Endometrial microvascular endothelial cells (primary cell): ENCODE measurements around the gene DLG3. TPM values are rescaled to one million over a fixed set of nuclear protein-coding genes. Genes with fewer than 3 reads are reported as not detected.
"Not testable (repeated sequence)": the region's sequence is repeated elsewhere in the genome, so short reads cannot be mapped to it uniquely, and the experiment has no call there.

Source experiments
- in situ Hi-C: cut with HindIII; loops from 2 replicates; pipeline ENCODE4 v1.10.0; 2017; ENCODE audit warnings: low sequenced_read_pairs, low pct_unique_long_range_greater_than_20kb; ENCODE audit errors: inconsistent ontology term
- total RNA-seq: library from RNA; depleted of rRNA; stranded (reverse); fragments of >200 nt; gene quantifications from one replicate; pipeline ENCODE4 v1.2.3, GENCODE V29; 2015; ENCODE audit errors: inconsistent ontology term

The DLG3 gene
- total RNA-seq, 1 donor from 2014 or later: 1.5 TPM

- in situ Hi-C loops: no loop called here
These were observed 53.5 kb downstream of the DLG3 start for GRCh38 chrX:70498129-70498528.

DNA sequence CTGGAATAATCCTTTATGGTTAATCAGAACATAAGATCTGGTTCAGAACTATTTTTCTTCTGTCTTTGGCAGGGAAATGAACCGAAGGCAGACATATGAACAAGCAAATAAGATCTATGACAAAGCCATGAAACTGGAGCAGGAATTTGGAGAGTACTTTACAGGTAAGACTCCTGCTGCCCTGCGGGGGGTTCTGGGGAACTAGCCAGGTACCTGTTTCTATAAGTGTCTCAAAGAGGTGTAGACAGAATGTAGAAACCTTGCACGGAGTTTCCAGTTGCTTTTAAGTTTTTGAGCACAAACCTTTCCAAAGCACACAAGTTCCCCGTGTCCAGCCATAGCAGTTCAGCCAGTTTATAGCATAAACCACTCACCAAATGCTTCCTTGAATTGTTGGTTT is 56.2 kb downstream of the DLG3 start:
- in situ Hi-C loops: no loop called here

- in situ Hi-C loops: no loop called here
These were observed 60.3 kb downstream of the DLG3 start for GRCh38 chrX:70504772-70505450.

GRCh38 chrX:70505451-70505841 is 60.8 kb downstream of the DLG3 start:
- in situ Hi-C loops: no loop called here

DNA sequence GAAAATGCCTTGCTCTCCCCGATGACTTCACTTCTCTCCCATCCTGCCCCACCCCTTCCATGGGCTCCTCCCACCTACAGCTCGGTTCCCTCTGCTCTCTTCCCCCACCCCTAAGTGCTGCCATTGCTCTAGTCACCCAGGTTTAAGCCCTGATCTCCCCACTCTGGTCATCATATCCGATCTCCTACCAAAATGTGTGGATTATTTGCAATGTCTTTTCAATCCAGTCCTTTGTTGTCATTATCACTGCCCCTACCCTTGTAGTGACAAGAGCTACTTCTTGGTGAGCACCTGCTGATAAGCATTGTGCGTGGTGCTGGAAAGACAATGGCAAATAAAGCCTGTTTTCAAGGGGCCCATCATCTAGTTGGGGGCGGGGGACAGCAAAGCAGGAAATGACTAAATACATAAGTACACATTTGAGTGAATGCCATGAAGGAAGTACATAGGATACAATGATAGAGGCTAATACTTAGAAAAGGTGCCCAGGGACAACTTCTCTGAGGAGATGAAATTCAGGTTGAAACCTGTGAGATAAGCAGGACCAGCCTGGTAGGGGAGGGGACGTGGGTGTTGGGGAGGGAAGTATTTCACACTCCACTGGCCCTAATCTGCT is 63.8 kb downstream of the DLG3 start:
- in situ Hi-C loops: no loop called here

DNA sequence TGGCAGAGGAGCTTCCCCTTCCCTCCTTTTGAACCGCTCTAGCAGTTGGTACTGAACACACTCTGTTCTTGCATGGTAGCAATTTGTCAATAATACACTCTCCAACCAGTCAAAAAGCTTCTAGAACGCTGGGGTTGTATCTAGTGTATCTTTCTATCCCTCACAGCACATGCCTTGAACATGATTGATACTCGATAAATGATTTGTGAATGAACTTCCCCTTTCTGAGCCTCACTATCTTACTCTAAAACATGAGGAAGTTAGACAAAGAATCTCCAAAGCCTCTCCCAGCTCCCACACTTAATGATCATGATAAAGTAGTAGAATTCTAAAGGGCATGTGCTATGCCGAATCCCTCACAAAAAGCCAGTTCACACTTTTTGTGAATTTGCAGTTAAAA is 64.4 kb downstream of the DLG3 start:
- in situ Hi-C loops: no loop called here

GRCh38 chrX:70515270-70515669 is 70.6 kb downstream of the DLG3 start:
- in situ Hi-C loops: not testable (repeated sequence)

DNA sequence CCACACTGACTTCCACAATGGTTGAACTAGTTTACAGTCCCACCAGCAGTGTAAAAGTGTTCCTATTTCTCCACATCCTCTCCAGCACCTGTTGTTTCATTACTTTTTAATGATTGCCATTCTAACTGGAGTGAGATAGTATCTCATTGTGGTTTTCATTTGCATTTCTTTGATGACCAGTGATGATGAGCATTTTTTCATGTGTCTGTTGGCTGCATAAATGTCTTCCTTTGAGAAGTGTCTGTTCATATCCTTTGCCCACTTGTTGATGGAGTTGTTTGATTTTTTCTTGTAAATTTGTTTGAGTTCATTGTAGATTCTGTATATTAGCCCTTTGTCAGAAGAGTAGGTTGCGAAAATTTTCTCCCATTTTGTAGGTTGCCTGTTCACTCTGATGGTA is 71.1 kb downstream of the DLG3 start:
- in situ Hi-C loops: not testable (repeated sequence)

- in situ Hi-C loops: no loop called here
These were observed 81.1 kb downstream of the DLG3 start for GRCh38 chrX:70525733-70526132.

GRCh38 chrX:70527053-70527452 is 82.4 kb downstream of the DLG3 start:
- in situ Hi-C loops: no loop called here

DNA sequence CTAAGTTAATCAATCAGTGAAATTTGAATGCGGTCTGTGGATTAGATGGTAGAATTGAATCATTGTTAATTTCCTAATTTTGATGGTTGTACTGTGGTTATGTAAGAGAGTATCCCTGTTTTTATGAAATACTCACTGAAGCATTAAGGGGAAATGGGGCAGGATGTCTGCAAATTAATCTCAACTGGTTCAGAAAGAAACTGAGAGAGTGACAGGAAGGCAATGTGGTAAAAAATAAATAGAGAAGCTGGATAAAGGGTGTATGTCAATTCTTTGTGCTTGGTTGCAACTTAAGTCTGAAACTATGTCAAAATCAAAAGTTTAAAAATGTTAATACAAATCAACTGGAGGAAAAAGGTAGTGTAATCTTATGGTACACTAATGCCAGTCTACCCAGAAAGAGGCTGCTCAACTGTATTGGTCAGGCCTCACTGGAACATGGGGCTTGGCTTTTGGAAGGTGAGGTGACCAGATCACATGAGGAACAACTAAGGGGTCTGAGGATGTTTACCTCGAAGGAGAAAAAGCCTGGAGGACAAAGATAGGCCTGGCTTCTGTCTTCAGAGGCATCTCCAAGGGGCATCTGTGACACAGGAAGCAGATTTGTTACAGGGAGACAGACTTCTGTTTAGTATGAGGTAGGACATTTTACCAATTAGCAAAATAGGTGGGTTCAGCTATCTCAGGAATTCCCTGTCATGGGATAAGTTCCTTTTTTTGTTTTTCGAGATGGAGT is 83.1 kb downstream of the DLG3 start:
- in situ Hi-C loops: no loop called here

DNA sequence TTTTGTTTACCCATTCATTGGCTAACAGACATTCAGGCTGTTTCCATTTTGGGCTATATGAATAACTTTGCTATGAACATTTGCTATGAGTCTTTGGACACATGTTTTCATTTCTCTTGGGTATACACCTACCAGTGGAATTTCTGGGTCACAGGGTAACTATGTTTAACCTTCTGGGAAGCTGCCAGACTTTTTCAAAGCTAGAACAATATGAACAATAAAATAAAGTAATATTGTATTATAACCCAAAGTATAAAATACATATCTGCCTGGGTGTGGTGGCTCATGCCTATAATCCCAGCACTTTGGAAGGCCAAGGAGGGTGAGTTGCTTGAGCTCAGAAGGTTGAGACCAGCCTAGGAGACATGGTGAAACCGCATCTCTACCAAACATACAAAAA is 90.6 kb downstream of the DLG3 start:
- in situ Hi-C loops: no loop called here

DNA sequence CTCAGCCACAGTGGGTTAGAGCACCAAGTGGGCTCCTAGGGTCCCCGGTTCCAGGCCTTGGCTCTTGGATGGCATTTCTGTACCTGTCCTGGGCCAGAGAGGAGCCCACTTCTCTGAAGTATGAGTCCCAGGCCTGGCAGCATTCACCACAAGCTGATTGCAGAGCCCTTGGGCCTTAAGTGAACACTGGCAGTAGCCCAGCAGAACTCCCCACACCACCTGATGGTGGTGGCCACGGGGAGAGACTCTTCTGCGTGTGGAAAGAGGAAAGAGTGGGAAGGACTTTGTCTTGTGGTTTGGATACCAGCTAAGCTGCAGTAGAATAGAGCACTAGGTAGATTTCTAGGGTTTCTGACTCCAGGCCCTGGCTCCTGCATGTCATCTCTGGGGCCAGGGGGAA is 104.8 kb downstream of the DLG3 start:
- in situ Hi-C loops: no loop called here

GRCh38 chrX:70552130-70552704 is 107.6 kb downstream of the DLG3 start:
- in situ Hi-C loops: no loop called here

GRCh38 chrX:70553516-70553915 is 108.9 kb downstream of the DLG3 start:
- in situ Hi-C loops: no loop called here

DNA sequence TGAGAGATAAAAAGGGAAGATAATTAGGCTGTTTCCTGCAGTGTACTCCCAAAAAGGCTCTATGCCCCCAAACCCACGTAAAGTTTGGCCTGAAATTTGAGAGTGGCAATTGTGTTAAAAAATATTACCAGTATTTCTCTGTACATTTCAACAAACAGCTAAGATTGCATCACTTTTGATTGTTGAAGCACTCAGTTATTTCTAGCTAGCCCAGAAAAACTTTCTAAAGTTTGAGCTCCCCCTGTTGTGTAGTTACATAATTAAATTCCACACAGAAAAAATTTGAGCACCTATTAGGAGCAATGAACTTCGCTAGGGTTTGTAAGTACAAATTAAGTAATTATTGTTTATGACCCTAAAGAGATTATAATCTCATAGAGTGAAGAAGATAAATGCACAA is 109.4 kb downstream of the DLG3 start:
- in situ Hi-C loops: no loop called here

DNA sequence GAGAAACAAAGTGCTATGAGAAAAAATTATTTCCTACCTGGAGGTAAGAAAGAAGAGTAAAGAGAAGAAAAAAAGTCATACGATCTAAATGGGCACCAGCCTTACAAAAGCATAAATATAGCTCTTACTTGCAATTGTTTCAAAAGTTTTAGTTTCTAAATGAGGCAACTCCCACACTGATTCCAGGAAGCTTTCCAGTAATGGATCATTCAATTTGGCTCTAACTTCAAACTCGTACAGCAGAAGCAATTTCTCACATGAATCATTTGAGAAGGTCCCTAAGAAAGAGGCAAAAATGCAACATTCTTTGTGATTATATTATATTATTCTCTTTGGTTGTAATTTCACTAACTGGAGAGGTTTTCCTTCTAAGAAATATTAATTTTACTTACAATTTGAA is 109.9 kb downstream of the DLG3 start:
- in situ Hi-C loops: no loop called here

DNA sequence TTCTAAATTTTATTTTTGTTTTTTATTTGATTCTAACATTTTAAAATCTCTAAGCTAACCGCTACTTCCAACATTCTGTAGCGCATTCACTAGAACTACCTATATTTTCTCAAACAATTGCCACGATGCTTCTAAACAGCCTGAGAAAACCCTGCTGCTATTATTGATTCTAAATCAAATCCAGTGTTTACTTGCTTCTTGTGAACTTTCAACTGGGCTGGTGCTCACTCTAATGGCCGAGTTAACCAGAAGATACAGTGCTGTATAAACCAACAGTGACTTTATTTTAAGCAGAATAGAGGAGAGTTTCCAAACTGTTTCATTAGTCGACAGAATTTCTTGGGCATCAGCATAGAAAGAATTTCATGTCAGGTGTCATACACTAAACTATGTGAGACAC is 110.3 kb downstream of the DLG3 start:
- in situ Hi-C loops: no loop called here
